ENCODE results near the gene BTBD9. TPM values are rescaled to one million over a fixed set of nuclear protein-coding genes. Genes with fewer than 3 reads are reported as not detected.

The BTBD9 gene
- total and polyA plus RNA-seq, 9 of the 15 experiments (the other 6 are each of a cell fraction or from before 2014, with no cell fraction given): 0.08 to 1.6 (median 0.58) TPM

GRCh38 chr6:38248500-38249234 lies 391.1 kb downstream of the BTBD9 start (continued):
- TF ChIP-seq ARID1B (IDR thresholded peaks at IDR 0.05) (peak; percentile 57; the same call in 1 of the 2 replicates), DPF2 (IDR thresholded peaks at IDR 0.05) (peak; percentile 50; the same call in 1 of the 2 replicates), TCF7L2 (IDR thresholded peaks at IDR 0.05; ENCODE audit: low read depth, low read length) (no peak), CBX2 (IDR thresholded peaks at IDR 0.05; ENCODE audit: insufficient read depth, low read length, poor library complexity, severe bottlenecking) (no peak), CEBPG (CRISPR knock-in tag; IDR thresholded peaks at IDR 0.05) (no peak), CEBPG (tag; conservative IDR thresholded peaks at IDR 0.05 in 1 of 2, IDR thresholded peaks at IDR 0.05 in 1 of 2) (0 out of 4 replicates have a peak, but pooled peaks of 1 of the 2 experiments have one; percentile 39), ZBTB9 (CRISPR knock-in tag; IDR thresholded peaks at IDR 0.05) (no peak), ZNF384 (IDR thresholded peaks at IDR 0.05; ENCODE audit: low read depth, low read length) (0 out of 2 replicates have a peak, but pooled peaks have one; percentile 33)

DNA sequence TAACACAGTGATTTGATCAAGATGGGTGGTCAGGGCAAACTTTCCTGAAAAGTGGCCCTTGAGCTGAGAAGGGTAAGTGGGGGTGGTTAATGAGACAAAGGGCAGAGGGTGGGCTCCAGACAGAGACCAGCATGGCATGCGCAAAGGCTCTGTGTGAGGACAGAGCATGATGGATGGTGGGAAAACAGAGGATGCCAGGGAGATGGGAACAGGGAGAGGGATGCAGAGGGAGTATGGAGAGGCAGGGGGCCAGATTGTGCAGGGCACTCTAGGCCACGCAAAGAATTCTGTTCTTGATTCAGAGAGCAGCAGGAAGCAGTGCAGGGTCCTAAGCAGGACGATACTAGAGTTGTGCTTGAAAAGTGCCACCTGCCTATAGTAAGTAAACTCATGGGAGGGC lies 394.4 kb downstream of the BTBD9 start:
- Histone ChIP-seq H3K27me3 (ENCODE audit: control insufficient read depth in 2 of 2, insufficient read depth in 2 of 2, low read length in 2 of 2) (peaks cover 4% of the 10 kb centered on the region in 2 experiments; a peak in 1 of 5 replicates), H3K27ac (ENCODE audit: extremely low read depth, low read depth, low read length) (no peak overlapping the region), H3K36me3 (ENCODE audit: control insufficient read depth, insufficient read depth, low read length) (no peaks in the 10 kb centered on the region), H4K20me1 (replicated peaks; ENCODE audit: control insufficient read depth, insufficient read depth, low read length) (no peaks in the 10 kb centered on the region), H3K79me2 (ENCODE audit: control insufficient read depth, insufficient read depth, low read length) (no peaks in the 10 kb centered on the region), H3K4me1 (replicated peaks in 1 of 2; ENCODE audit: control insufficient read depth in 2 of 2, insufficient read depth in 2 of 2, low read length in 2 of 2) (0 out of 5 replicates have a peak, but pooled peaks cover 0 to 5% of the 10 kb centered on the region in 2 experiments), H3K9me1 (ENCODE audit: control insufficient read depth, insufficient read depth, low read length) (no peaks in the 10 kb centered on the region), H3K4me2 (ENCODE audit: insufficient read depth, low read length) (no peak overlapping the region), H3K9me3 (replicated peaks; ENCODE audit: control insufficient read depth, insufficient read depth, low read depth, low read length) (no peaks in the 10 kb centered on the region), H3K9ac (ENCODE audit: insufficient read depth in 1 of 2, low read depth in 2 of 2, low read length in 2 of 2) (no peak overlapping the region), H3K4me3 (no peak overlapping the region), H2AFZ (ENCODE audit: low read depth, low read length) (no peak overlapping the region)
- DNase-seq (ENCODE audit: extremely low read depth in 1 of 4, low spot score in 3 of 4) (no peak), FAIRE-seq (no peak), ATAC-seq (no peak)
- in situ Hi-C loops (cut with MboI): no loop called here
- no TSS peak for BruUV-seq (replicated peaks)
- intact Hi-C loops (cut with micrococcal nuclease): no loop called here
- POLR2A ChIA-PET: interaction anchor here (1.1 kb wide), 1 partner anchor 8 kb away, joined by 3 read pairs; no protein-coding TSS in a partner anchor
- WGBS (ENCODE audit: insufficient coverage, low coverage, missing lambda C conversion rate): 18% methylated on average over 3 of the region's 3 CpGs
- CTCF ChIA-PET (ENCODE audit: low intra/inter-chr PET ratio): no interaction called here
- TF ChIP-seq THRB (CRISPR knock-in tag; conservative IDR thresholded peaks at IDR 0.05) (no peak), TEAD4 (IDR thresholded peaks at IDR 0.05; ENCODE audit: low read length) (no peak), TEAD4 (CRISPR knock-in tag; IDR thresholded peaks at IDR 0.05; ENCODE audit: borderline replicate concordance) (no peak), ZNF143 (CRISPR knock-in tag; IDR thresholded peaks at IDR 0.05) (no peak)
